H1 (cell line): ENCODE results near the gene DOK3. TPM values are rescaled to one million over a fixed set of nuclear protein-coding genes. Genes with fewer than 3 reads are reported as not detected.
A peak's percentile ranks its signal among the peaks of the same experiment; 100 is the strongest.

Experiments
- ASH2L ChIP-seq: fragments of 200-600, 300-600 bp; sonication (generic); IDR thresholded peaks from one replicate; pipeline ENCODE4 v1.7.1; 2017; ENCODE audit warnings: low read length
- ATF3 ChIP-seq: IDR thresholded peaks from 2 replicates; pipeline ENCODE4 v1.6.1; 2011; ENCODE audit warnings: low read depth, mild to moderate bottlenecking, low read length; ENCODE audit not compliant: insufficient read depth
- BACH1 ChIP-seq: IDR thresholded peaks from 2 replicates; pipeline ENCODE4 v1.6.1; 2012; ENCODE audit warnings: low read length, improper control_type of control experiment
- CTBP2 ChIP-seq: IDR thresholded peaks from 2 replicates; pipeline ENCODE4 v1.7.0; 2011; ENCODE audit warnings: borderline replicate concordance, mild to moderate bottlenecking, moderate library complexity, mixed read lengths, low read length; ENCODE audit not compliant: insufficient read depth, insufficient read length
- EP300 ChIP-seq, 2 experiments: IDR thresholded peaks; 1 replicate in 1 of 2; 2 replicates in 1 of 2; pipeline ENCODE4 v1.6.1; 2011 to 2012; ENCODE audit warnings: low read depth in 2 of 2, low read length in 2 of 2, mild to moderate bottlenecking in 2 of 2, borderline replicate concordance in 1 of 2, inconsistent platforms in 1 of 2, moderate library complexity in 1 of 2
- JUN ChIP-seq: IDR thresholded peaks from 2 replicates; pipeline ENCODE4 v1.6.1; 2011; ENCODE audit warnings: low read depth, mild to moderate bottlenecking, improper control_type of control experiment, low read length
- JUND ChIP-seq: IDR thresholded peaks from 2 replicates; pipeline ENCODE4 v1.6.1; 2011; ENCODE audit warnings: mild to moderate bottlenecking, improper control_type of control experiment, low read length
- KDM5A ChIP-seq: fragments of 200-600 bp; IDR thresholded peaks from 2 replicates; pipeline ENCODE4 v1.7.1; 2012; ENCODE audit warnings: mild to moderate bottlenecking, low read length, inconsistent platforms, mixed read lengths
- MAFK ChIP-seq: IDR thresholded peaks from 2 replicates; pipeline ENCODE4 v1.6.1; 2012; ENCODE audit warnings: low read depth, mild to moderate bottlenecking, improper control_type of control experiment, low read length
- POU5F1 ChIP-seq: IDR thresholded peaks from 2 replicates; pipeline ENCODE4 v1.6.1; 2011; ENCODE audit warnings: low read depth, mild to moderate bottlenecking, low read length, moderate library complexity
- RAD21 ChIP-seq, 2 experiments: IDR thresholded peaks in 1 of 2; conservative IDR thresholded peaks in 1 of 2; 2 replicates each; pipeline ENCODE4 v1.6.1; 2011; ENCODE audit warnings: low read depth in 2 of 2, low read length in 2 of 2, improper control_type of control experiment in 1 of 2, inconsistent platforms in 1 of 2, mild to moderate bottlenecking in 1 of 2, moderate library complexity in 1 of 2
- SUZ12 ChIP-seq: fragments of 200-600 bp; sonication (generic); IDR thresholded peaks from 2 replicates; pipeline ENCODE4 v1.6.1; 2012; ENCODE audit warnings: mild to moderate bottlenecking, inconsistent platforms, low read length, moderate library complexity, mixed read lengths
- TAF7 ChIP-seq: optimal IDR thresholded peaks from 2 replicates; pipeline ENCODE3; 2011; ENCODE audit warnings: low read depth, mild to moderate bottlenecking, inconsistent platforms, low read length, moderate library complexity, borderline replicate concordance
- TBP ChIP-seq: IDR thresholded peaks from 2 replicates; pipeline ENCODE4 v1.6.1; 2011; ENCODE audit warnings: low read depth, low read length, improper control_type of control experiment
- TCF12 ChIP-seq: IDR thresholded peaks from 2 replicates; pipeline ENCODE4 v1.6.1; 2011; ENCODE audit warnings: low read depth, mild to moderate bottlenecking, low read length
- YY1 ChIP-seq: IDR thresholded peaks from 2 replicates; pipeline ENCODE4 v1.6.1; 2011; ENCODE audit warnings: low read depth, mild to moderate bottlenecking, low read length
- polyA plus RNA-seq, 7 experiments: library from polyadenylated mRNA; depleted of rRNA in 3 of 7; stranded (reverse) in 5 of 7; unstranded in 2 of 7; fragments of >200 nt in 5 of 7; fragments of 200-250 nt in 2 of 7; gene quantifications; 1 replicate in 5 of 7; 2 replicates in 1 of 7; 4 replicates in 1 of 7; pipeline versions ENCODE4 v1.2.1 to v1.2.3, GENCODE V29; 2011 to 2013; ENCODE audit warnings: missing spikeins in 2 of 7, mixed read lengths in 2 of 7
- total RNA-seq: library from RNA; stranded (reverse); fragmentation: NEBNext Ultra II Directional; extraction: Animal tissue kit (Norgen Biotek cat#: 25700); gene quantifications from 2 replicates; pipeline ENCODE4 v1.2.1, GENCODE V29; 2021

The DOK3 gene
- total and polyA plus RNA-seq, 2 of the 8 experiments (the other 6 are each of a cell fraction or from before 2014, with no cell fraction given): 4.2 to 6.4 TPM

DNA sequence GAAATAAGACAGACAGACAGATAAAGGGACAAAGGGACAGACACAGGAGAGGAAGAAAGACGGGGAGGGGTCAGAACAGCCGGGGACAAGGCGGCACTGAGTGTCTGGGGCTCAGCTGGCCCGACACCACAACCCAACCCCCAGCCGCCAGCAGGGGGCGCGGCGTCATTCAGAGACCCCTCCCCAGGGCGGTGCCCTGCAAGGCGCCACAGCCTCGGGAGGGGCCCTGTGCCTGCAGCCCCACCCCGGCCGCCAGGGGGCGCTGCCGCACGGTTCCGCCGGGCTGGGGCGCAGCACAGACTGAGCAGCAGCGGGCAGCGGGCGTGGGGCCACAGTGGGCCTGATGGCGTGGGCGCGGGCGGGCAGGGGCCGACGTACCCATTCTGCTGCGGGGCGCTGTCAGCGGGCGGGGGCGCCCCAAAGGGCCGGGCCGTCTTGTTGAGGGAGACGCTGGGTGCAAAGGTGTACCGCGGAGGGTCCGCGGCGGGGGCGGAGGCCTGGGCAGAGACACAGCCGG lies 18.1 kb downstream of the DOK3 start (continued):
- TF ChIP-seq EP300 (IDR thresholded peaks at IDR 0.05; ENCODE audit: borderline replicate concordance in 1 of 2, low read depth in 2 of 2, low read length in 2 of 2) (0 out of 3 replicates have a peak, but pooled peaks of 1 of the 2 experiments have one; percentile 36), POU5F1 (no peak), CTBP2 (peak; percentile 46), KDM5A (no peak), RAD21 (IDR thresholded peaks at IDR 0.05 in 1 of 2, conservative IDR thresholded peaks at IDR 0.05 in 1 of 2; ENCODE audit: low read depth in 2 of 2, low read length in 2 of 2) (peak; percentile 54 to 72), JUND (no peak), ASH2L (no peak), MAFK (no peak), JUN (no peak), BACH1 (no peak), SUZ12 (no peak), TCF12 (0 out of 2 replicates have a peak, but pooled peaks have one; percentile 18), TAF7 (peak; percentile 29), YY1 (peak; percentile 72; the same call in 1 of the 2 replicates), TBP (no peak), ATF3 (no peak)
- TF ChIP-seq, all 59 proteins: peak for 17
